HG03571 (cell line): ENCODE data around the gene RHAG.
"Not testable (repeated sequence)": the region's sequence is repeated elsewhere in the genome, so short reads cannot be mapped to it uniquely, and the experiment has no call there.

Source experiments
- ATAC-seq: cut with Tn5 transposase; IDR thresholded peaks from one replicate; pipeline ENCODE4 v1.9.1; 2021; ENCODE audit not compliant: unreplicated experiment

The RHAG gene

DNA sequence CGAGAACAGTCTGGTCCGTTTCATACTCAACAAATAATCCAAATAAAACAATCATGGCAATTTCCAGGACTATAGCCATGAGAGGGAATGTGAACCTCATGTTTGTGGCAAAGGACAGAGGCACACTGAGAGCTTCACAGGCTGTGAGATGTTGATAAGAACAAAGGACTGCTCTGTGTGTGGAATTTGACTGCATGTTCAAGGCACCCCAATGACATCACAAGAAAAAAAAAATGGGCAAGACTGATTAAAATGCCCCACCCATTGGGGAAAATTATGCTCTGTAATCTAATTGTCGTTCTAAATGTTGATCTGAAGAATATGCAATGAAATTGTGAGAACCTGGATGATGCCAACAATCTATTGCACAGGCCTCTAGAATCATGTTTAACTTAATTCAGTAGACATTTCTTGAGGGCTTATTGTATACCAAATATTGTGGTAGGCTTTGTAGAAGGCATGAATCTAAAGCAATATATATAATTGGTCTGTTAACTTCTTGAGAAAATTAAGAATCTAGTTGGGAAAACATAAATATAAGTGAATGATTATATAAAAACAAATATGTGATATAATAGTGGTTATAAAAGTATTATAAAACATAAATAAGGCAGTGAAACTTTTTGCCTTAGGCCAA lies at the start of gene RHAG:
TSS of gene RHAG (minus strand) at position 127 of the 637 bp plus-strand sequence. CDS start at position 100, 27 bp downstream.
- ATAC-seq, result no peak

DNA sequence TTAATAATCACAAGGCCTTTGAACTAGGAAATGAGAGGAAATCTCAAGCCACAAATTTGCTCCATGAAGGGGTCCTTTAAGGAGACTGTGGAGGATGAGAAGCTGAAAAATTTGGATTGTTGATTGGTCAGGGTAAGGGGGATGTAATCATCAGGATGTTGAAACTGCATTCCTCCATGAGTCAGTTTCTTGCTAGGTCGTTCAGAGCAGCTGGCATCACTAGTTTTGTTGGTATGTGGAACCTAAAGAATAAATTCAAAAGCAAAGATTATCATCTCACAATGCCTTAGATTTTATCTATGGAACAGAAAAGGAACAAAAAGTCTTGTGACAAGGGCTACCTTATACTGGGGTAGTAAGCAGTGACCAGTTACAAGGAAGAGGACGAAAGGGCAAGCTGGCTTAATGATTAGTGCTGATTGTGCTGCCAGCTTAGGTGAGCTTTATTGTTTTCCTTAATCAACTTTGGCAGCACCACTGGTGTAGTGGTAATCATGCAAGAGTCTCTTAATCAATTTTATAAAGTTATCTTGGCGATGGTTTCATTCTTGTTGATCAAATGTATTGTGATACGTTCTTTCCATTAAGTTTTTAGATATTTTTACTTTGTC lies 40.1 kb upstream of the RHAG start:
- no peak for ATAC-seq

DNA sequence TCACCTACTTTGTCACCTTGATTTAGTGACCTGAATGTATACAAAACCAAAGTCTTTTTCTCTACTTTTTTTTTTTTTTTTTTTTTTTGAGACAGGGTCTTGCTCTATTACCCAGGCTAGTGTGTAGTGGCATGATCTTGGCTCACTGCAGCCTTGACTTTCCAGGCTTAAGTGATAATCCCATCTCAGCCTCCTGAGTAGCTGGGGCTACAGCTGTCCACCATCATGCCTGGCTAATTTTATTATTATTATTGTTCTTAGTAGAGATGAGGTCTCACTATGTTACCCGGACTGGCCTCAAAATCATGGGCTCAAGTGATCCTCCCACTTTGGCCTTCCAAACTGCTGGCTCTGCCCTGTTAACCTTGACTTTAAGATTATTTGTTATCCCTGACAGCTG lies 39.2 kb upstream of the RHAG start:
- no peak for ATAC-seq

DNA sequence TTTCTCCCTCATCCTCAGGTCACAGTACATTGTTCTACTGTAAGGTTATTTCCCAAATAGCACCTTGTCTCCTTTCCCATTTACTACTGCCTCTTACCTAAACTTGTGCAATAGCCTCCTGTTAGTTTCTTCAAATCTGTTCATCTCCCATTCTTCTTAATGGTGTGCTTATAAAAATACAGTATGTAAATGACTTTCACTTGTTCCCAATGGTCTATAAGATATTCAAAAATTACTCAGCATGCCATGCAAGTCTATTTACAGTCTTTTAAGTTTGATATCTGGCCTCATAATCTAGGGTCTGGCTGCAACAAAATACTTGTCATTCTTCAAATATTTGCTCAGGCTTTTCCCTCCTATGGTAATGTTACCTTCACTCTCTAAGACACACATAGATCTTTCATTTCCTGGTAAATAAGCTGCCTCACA lies 31.5 kb upstream of the RHAG start:
- ATAC-seq, result no peak

DNA sequence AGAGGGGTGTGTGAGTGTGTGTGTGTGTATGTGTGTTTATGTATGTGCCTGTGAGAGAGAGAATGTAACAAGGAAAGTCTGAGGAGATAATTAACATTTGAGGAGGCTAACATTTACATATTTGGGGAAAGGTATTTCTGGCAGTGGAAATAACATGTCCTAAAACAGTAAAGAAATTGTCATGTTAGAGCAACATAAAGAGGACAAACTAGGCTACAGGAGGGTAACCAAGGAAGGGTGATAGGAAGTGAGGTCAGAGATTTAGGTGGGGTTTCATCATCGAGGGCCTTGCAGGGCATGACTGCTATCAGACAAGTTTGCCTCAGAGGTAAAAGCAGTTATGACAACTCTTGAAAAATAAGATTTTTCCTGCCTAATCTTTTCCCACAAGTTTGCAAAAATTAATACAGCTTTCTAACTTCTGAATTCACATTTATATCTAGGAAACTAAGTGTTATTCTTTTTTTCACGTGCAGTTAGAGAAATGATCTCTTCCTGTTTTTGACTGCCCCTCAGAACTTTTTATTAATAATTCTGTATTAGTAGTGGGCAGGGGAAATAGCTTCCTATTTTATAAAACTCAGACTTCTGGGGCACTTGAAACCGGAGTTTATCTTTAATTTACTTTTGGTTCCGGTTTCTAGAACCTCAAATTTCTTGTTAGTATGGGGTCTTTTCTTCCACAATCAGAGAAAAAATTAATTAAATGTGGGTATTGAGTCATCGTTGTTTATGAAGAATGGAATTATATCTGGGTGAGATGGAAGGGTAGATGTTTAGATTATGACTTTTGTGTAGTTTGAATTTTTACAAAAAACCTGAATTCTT lies 30.5 kb upstream of the RHAG start:
- ATAC-seq, result no peak

DNA sequence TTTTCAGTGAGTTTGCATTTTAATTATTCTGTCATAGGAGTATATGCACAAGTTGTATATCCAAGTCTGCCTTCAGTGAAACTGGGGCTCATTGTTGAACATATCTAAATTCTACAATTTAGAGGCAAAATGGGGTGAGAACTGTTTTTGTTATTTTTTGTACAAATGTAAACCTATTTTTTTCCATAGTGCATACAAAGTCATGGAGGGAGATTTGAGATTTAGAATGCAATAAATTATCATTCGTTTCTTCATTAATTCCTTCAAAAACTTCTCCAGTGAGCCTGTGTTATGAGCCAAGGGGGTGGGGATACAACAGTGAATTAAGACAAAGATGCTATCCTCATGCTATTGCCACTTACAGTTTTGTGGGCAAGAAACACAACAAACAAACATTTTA lies 29.8 kb upstream of the RHAG start:
- ATAC-seq, result no peak

DNA sequence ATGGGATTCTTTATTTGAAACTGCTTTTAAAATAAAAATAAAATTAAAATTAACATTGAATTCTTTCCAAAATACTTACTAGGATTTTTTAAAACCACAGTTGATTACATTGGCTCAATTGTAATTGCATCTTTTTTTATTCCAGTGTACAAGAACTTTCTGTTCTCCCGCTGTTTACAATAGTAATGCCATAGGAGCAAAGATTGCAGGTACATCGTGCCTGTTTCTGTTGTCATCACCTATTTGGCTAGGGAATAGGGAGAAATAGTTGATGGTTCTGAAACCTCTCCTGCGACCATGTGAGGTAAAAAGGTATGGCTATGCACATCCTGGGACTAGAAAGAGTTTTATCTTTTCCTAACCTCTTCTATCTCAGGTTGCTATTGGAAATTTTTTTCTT lies 28.2 kb upstream of the RHAG start:
- ATAC-seq, result no peak

DNA sequence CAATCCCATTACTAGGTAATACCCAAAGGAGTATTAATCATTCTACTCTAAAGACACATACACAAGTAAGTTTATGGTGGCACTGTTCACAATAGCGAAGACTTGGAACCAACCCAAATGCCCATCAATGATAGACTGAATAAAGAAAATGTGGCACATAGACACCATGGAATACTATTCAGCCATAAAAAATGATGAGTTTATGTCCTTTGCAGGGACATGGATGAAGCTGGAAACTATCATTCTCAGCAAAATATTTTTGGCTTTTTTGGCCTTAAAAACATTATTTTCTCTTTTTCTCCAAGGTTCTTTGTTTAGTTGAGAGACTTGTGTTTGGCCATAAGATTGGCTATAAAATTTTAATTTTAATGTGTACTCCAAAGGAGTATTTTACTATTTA lies 27.4 kb upstream of the RHAG start:
- not testable (repeated sequence) for ATAC-seq

DNA sequence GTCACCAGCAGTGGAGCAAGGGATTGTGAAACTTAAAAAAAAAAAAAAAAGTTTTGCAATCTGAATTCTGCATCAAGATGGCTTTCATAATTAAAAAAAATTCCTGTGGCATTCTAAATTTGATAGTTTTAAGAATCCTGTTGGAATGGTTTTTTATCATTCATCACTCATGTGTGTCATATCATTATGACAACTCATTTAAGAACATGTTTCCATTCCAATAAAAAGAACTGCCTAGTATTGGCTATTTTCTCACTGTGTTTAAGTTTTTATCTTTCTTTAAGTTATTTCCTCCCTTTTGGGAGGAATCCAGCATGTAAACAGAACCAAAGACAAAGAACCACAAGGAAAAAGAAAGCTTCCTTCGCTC lies 26.2 kb upstream of the RHAG start:
- no peak for ATAC-seq

DNA sequence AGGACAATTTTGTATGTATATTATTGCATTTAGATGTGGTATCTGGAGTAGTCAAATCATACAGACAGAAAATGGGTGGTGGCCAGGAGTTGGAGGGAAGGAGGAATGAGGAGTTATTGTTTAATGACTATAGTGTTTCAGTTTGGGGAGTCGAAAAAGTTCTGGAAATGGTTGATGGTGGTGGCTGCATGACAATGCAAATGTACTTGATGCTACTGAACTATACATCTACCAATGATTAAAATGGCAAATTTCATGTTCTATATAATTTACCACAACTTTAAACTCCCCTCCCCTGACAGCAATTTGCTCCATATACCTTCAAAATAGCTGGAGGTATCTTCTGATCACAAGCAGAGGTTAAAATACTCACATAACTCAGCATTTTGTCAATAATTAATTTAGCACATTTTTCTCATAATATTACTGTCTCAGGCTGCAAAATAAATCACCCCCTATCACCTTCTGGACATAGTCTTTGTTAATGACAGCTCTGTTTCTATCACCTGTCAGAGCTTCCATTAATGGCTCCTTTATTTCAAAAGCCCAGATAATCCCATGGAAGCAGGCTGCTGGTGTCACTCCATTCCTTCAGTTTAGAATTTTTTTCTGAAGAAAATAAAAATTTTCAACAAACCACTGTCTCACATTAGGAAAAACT lies 25.7 kb upstream of the RHAG start:
- no peak for ATAC-seq

DNA sequence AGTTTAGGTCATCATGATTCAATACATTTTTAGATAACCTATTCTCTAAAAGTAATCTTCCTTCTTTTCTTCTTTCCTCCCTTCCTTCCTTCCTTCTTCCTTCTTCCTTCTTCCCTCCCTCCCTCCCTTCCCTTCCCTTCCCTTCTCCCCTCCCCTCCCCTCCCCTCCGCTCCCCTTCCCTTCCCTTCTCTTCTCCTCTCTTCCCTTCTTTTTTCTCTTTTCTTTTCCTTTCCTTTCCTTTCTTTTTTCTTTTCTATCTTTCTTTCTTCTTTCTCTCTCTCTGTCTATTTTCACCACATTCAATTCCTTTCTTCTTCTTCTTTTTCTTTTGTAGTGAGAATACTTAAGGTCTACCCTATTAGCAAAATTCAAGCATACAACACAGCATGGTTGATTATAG lies 17.3 kb upstream of the RHAG start:
- ATAC-seq, result no peak

DNA sequence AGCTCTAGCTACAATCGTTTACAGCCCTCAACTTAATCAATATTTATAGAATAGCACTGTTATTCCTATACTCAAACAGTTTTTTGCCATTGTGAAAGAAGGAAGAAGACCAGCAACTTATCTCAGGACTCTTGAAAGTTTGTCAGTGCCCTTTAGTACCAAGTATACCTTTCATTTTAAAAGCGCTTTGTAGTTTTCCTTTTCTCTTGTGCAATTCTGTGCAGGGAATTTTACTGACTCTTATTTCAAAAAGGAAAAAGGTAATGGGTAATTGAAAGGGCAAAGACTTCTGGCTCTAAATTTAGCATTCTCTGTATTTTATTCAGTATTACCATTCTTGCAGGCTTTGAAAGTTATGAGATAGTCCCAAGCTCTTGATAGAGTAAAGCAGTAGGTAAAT lies 16.8 kb upstream of the RHAG start:
- no peak for ATAC-seq

DNA sequence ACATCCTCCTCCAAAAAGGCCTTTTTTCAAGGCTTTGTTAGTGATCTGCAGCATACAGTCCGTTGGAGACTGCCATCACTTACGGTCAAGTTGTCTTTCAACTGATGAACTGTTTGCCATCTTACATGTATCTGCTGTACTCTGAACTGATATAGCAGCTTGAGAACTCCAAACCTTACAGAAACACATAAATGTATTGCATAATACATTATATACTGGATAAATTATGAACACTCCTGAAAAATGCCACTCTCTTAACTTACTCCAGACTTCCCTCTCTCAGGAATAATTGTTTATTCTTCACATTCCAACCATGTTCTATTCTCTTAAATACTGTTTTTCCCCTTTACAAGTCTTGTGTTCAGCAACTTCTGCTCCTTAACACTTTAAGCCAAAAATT lies 14.6 kb upstream of the RHAG start:
- ATAC-seq, result no peak

DNA sequence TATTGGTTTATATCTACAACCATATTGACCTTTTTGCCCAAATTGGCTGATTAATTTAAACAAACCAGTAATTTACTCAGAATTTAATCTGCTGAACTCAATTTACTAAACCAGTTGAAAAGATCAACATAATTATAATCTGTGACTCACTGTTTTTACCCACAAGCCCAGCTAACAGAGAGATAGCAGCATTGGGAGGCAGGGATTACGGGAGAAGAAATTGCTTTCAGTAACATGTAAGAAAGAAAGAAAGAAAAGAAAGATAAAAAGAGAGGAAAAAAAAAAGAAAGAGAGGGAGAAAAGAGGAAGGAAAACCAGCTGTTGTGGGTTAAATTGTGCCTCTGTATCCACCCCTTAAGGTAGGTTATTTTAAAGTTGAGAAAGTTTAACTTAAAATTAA lies 13.3 kb upstream of the RHAG start:
- no peak for ATAC-seq

DNA sequence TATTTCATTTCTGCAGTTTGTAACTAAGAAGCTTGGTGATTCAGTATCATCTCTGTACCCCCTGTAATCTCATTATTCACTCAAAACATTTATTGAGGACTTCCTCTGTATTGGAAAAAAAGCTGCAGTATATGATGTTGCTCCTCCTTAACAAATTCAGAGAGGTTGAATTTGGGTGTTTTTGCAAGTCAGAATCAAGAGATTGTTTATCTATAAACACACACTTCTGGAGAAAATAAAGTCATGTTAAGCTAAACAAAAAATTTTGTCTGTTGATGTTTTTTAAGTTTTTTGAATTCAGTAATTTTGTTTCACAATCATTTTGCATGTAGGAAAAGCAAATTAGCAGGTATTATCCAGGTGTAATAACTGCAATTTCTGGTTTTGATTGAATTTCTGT lies 11.4 kb upstream of the RHAG start:
- ATAC-seq, result no peak

DNA sequence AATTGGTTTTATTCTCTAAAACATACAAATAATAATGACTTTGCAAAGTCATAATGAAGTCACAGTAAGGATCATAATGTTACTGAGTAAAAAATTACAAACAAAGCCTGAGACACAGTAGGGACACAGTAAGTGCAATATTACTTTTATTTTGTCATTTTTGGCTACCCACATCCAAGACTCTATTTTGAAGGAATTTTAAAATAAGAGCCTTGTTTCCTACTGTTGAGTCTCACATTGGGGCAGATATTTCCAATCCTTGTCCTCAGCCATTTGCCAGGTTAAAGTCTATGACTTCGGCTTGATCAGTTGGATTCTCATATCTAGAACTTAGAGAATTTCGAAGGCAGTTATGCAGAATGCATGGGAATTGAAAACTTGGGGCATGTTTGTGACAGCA lies 10.8 kb upstream of the RHAG start:
- no peak for ATAC-seq

DNA sequence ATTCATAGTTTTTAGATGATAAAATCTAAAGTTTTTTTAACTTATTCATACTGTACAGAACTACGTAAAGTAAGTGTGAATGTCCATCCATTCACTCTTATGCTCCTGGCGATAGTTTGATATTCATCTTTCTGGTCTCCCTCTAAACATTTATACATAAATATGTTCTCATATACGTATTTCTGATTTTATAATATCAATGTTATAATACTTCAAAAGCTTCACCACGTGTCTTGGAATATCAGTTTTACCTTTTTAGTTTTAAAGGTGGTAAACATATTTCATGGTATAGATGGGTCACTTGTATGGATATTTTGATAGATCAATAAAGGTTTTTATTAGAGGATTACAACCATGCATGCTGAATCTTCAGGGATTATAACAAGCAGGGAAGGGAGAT lies 10.3 kb upstream of the RHAG start:
- no peak for ATAC-seq

DNA sequence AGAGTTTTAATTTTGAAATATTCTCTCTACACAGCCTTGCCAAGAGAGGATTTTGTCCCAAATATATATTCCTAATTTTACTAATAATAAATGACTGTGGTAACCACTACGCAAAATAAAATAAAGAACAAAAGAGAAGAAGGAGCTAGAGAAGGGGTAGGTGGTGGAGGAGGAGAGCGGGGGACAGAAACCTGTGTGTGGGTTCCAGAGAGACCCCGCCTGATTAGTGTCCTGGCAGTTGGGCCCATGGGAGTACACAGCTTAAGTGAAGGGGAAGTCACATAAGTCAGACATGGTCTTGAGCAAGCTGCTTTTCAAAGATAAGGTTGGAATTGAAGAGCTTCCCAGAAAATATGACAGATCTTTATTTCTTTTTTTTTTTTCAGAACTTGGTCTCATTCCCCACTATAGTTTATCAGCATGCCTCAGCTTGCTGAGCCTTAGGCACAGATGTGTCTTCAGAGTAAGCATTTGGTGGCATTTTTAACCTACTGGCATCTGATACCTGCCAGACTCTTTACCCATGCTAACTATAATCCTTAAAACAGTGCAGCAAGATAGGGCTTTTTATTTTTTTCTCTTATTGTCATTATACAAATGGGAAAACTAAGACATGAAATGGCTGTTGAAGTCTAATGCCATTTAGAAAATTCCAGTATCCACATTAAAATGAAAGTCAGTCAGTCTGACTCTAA lies 9.6 kb upstream of the RHAG start:
- no peak for ATAC-seq

DNA sequence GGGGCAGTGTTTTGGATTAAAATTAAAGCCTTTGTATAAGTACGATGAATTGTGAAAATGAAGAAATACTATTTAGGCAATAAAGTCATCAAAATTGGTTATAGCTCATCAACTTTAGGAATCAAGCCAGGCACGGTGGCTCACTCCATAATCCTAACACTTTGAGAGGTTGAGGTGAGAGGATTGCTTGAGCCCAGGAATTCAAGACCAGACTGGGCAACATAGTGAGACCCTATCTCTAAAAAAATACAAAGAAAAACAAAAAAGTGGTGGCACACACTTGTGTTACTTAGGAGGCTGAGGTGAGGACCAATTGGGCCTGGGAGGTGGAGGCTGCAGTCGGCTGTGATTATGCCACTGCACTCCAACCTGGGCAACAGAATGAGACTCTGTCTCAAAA lies 8.5 kb upstream of the RHAG start:
- no peak for ATAC-seq

DNA sequence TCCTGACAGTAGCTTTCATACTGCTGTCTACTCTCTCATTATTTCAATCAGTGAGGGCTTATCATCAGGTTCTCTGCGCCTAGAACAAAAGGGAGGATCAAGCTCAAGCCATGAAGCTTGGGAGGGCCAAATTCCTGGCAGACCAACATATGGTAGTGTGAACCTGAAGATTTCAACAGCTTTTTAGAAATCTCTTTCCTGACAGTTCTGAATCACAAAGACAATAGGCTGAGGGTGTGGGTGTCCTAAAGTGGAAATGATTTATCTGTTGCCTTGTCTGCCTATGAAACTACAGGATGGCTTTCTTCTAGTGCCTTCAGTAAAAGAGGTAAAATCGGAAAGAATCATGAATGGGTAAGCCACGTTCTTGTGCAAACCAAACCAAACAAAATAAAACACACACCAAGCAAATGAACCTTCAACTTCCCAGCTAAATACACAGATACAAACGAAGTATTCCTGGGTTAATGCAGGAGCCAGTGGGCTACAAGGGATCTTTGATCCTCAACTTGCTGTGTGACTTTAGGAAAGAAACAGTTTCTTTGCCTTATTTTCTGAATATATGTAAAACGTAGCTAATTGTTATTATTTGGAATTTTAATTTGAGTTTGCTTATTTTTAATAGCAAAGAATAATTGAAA lies 2.7 kb upstream of the RHAG start:
- ATAC-seq, result no peak

DNA sequence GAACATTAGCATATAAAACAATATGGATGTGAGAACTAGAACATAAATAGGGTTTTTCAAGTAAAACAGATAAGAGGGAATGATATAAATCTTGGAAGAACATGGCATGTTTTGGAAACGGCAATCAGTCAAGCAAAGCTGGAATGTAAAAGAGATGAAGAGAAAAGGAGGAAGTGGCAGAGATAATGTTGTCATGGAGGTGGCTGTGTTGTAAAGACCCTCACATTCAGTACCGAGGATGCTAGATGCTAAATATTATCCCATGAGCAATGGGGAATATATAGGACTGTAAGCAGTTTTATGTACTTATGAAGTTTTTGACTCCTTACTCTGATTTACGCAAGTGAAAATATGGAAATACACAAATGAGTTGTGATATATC lies 702 bp upstream of the RHAG start:
- no peak for ATAC-seq
